GM12872 (cell line): ENCODE data around the gene ZBTB48.
A peak's percentile ranks its signal among the peaks of the same experiment; 100 is the strongest.

Experiments used
- CTCF ChIP-seq: IDR thresholded peaks from 3 replicates; pipeline ENCODE4 v1.5.1; 2011; ENCODE audit warnings: low read depth, mild to moderate bottlenecking, low read length, moderate library complexity; ENCODE audit not compliant: insufficient read depth

Gene ZBTB48

DNA sequence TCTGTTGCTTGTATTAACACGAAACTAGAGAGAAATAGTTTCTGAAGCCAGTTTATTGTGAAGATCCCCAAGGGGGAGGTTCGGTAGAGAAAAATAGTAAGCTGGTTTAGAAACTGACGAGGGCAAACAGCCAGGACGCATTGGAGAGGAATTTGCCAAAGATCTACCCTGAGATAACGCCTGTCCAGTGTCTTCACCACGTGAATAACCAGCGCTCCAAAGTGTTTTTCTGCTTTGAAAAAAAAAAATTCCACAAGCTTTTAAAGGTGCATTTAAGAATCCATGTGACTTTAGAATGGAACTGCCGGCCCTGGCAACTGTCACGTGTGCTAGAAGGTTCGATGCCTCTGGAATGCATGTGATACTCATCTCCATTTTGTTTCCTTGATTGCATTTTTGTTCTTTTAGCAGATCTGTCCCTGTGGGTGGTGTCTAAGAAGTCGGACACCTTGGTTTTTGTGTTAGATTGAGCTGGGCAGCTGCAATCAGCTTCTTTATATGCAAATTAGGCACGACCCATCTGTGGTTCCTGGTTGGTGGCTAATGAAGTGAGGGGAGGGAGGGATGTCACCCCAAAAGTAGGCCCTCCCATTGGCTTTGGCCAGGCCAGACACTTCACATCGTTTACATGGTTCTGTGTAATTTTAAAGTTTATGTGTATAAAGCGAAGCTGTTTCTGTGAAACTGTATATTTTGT is 43.6 kb downstream of the ZBTB48 start:
- TF ChIP-seq CTCF: no peak

DNA sequence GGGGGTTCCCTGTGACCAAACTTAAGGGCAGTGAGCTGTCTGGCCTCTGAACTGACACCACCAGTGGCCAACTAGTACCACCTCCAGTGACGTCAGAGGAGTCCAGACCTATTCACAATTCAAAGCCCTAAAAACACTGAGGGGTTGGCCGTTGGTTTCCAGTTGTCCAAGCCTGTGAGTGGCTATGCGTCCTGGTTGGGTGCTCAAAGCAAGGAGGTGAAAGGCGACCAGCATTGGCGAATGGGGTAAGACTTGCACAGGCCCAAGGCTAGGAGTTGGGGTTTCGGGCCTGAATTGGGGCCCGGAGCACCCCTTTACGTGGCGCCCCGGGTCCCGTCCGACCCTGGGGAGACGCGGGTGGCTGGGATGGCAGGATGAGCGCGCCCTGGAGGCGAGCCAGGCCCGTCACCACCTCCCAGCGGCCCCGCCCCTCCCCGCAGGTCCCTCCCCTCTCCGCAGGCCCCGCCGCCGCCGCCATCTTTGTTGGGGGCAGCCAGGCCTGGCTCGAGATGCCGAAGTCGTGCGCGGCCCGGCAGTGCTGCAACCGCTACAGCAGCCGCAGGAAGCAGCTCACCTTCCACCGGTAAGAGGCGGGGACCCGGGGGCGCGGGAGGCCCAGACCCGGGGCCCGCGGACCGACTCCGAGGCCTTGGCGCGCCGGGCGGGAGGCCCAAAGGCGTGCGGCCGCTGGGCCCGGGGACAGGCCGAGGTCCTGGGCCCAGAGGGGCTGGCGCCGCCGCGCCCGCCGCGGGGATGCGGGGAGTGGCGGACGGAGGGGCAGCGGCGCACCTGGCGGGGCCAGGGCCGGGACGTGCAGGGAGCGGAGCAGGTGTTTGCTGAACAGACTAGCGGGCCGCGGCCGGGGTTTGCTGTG is 45.2 kb downstream of the ZBTB48 start, which contains the start of gene THAP3:
THAP3 (plus strand) TSS at position 159 of the 874 bp plus-strand sequence; CDS start at position 510, 351 bp downstream.
- peak; percentile 12; the same call in 1 of the 3 replicates for TF ChIP-seq CTCF

DNA sequence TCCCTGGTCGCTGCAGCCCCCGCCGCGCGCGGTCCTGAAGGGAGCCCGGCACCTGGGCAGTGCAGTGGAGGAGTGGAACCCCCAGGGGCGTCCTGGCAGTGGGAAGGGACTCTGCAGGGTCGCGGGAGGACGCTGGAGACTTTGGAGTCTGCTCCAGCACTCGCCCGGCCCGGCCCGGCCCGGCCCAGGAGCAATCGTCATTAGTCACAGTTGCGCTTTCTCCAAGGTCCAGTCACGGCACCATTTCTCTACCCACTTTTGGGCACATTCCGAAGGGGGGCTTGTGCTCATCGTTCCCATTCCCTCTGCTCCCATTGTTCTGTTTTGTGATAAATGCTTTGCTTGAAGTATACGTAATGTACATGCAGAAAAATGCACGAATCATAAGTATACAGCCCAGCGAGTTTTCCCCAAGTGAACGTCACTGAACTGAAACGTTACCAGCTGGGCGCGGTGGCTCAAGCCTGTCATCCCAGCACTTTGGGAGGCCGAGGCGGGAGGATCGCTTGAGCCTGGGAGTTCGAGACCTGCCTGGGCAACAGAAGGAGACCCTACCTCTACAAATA is 45.9 kb downstream of the ZBTB48 start:
- no peak for TF ChIP-seq CTCF

DNA sequence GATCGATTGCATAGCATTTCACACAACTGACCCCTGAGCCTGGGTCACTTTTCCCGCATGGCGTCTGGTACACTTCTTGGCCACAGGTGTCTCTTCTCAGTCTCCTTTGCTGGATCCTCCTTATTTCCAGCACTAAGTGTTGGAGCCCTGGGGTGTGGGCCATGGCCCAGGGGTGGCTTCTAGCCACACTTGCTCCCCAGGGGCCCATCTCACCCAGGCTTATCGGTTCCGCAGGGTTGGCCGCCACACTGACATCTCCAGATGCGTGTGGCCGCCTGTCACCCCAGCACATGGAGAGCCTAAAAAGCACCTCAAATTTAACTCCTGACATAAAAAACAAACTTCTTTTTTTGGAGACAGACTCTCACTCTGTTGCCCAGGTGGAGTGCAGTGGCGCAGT is 47.2 kb downstream of the ZBTB48 start:
- no peak for TF ChIP-seq CTCF

- TF ChIP-seq CTCF: no peak
These were observed 48.2 kb downstream of the ZBTB48 start for GRCh38 chr1:6627841-6628545.

- TF ChIP-seq CTCF: no peak
These were observed 49.2 kb downstream of the ZBTB48 start for GRCh38 chr1:6628971-6629479.
